ENCODE results near the gene ZNF525. TPM values are rescaled to one million over a fixed set of nuclear protein-coding genes. Genes with fewer than 3 reads are reported as not detected.
A peak's percentile ranks its signal among the peaks of the same experiment; 100 is the strongest.

The ZNF525 gene
- total and polyA plus RNA-seq, 9 of the 15 experiments (the other 6 are each of a cell fraction or from before 2014, with no cell fraction given): 1.5 to 12.0 (median 6.7) TPM

DNA sequence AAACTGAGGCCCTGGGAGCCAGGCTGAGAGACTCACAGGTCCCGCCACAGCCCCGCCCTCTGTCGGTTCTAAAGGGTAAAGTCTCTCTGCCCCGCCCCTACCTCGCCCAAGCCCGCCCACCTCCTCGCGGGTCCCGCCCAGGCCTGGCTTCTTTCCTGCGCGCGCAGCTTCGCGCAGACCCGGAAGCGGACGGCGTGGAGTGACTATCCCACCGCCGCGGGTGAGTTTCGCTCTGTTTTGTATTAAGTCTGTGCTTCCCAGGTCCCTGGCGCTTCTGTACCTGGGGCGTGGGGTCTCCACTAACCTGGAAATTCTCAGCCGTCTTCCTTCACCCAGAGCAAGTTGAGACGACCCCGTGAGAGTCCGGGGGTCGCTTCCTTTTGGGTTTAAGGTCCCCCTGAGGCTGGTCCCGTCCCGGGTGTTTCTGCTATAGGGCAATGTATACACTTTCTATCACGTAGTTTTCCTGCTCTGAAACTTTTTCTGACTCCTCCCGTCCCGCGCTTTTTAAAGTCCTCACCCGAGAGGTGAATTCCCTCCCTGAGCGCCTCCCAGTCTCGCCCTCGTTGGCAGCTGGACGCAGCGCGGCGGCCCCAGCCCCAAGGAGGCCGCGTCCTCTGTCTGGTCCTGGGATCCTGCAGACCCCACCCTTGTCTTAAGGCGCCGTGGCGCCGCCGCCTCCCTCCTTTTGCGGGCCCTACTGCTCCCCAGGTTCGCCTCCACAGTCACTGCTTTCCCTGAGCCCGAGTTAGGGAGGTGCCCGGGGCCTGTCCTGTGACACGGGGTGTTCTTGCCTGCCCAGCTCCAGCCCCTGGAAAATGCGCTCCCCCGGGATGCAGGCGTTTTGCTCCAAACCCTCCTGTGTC lies 29.7 kb downstream of the ZNF525 start, which contains the start of gene ZNF765 (continued):
- no peak for TF ChIP-seq HES1 (IDR thresholded peaks at IDR 0.05; ENCODE audit: low read depth)
- no peak for TF ChIP-seq ARHGAP35 (IDR thresholded peaks at IDR 0.05; ENCODE audit: partially characterized antibody)
- no peak for TF ChIP-seq PCBP2 (IDR thresholded peaks at IDR 0.05; ENCODE audit: low read depth, low read length, poor library complexity, severe bottlenecking)
- TF ChIP-seq PRMT5 (CRISPR knock-in tag; IDR thresholded peaks at IDR 0.05): no peak
- no peak for TF ChIP-seq SAFB (IDR thresholded peaks at IDR 0.05; ENCODE audit: borderline replicate concordance, low read depth, low read length)
- TF ChIP-seq ZNF347 (CRISPR knock-in tag; IDR thresholded peaks at IDR 0.05; ENCODE audit: low read depth): no peak
- TF ChIP-seq ZNF586 (CRISPR knock-in tag; conservative IDR thresholded peaks at IDR 0.05): no peak
- no peak for TF ChIP-seq CHAMP1 (IDR thresholded peaks at IDR 0.05)
- TF ChIP-seq GTF2A2 (tag; IDR thresholded peaks at IDR 0.05): no peak
- TF ChIP-seq C11orf30 (IDR thresholded peaks at IDR 0.05; ENCODE audit: low read depth): no peak
- TF ChIP-seq IRF9 (tag; IDR thresholded peaks at IDR 0.05): no peak
- TF ChIP-seq, protein P1, sequence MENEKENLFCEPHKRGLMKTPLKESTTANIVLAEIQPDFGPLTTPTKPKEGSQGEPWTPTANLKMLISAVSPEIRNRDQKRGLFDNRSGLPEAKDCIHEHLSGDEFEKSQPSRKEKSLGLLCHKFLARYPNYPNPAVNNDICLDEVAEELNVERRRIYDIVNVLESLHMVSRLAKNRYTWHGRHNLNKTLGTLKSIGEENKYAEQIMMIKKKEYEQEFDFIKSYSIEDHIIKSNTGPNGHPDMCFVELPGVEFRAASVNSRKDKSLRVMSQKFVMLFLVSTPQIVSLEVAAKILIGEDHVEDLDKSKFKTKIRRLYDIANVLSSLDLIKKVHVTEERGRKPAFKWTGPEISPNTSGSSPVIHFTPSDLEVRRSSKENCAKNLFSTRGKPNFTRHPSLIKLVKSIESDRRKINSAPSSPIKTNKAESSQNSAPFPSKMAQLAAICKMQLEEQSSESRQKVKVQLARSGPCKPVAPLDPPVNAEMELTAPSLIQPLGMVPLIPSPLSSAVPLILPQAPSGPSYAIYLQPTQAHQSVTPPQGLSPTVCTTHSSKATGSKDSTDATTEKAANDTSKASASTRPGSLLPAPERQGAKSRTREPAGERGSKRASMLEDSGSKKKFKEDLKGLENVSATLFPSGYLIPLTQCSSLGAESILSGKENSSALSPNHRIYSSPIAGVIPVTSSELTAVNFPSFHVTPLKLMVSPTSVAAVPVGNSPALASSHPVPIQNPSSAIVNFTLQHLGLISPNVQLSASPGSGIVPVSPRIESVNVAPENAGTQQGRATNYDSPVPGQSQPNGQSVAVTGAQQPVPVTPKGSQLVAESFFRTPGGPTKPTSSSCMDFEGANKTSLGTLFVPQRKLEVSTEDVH (IDR thresholded peaks at IDR 0.05; ENCODE audit: low read depth, partially characterized antibody): no peak
- TF ChIP-seq ILK (tag; IDR thresholded peaks at IDR 0.05; ENCODE audit: borderline replicate concordance, low read depth): no peak
- no peak for TF ChIP-seq HSF4 (CRISPR knock-in tag; IDR thresholded peaks at IDR 0.05; ENCODE audit: borderline replicate concordance)
- TF ChIP-seq RBM17 (IDR thresholded peaks at IDR 0.05; ENCODE audit: borderline replicate concordance, low read depth, low read length): no peak
- no peak for TF ChIP-seq FOS (IDR thresholded peaks at IDR 0.05; ENCODE audit: extremely low read depth, insufficient read length)
- TF ChIP-seq ZNF354B (CRISPR knock-in tag; IDR thresholded peaks at IDR 0.05): no peak
- no peak for TF ChIP-seq ZNF436 (CRISPR knock-in tag; IDR thresholded peaks at IDR 0.05)
- no peak for TF ChIP-seq PKNOX1 (IDR thresholded peaks at IDR 0.05)
- TF ChIP-seq POLR2AphosphoS5 (IDR thresholded peaks at IDR 0.05; ENCODE audit: control insufficient read depth, insufficient read depth, low read depth, low read length): peak; percentile 77

All from K562 (cell line).